ENCODE data around the gene SPA17.

The SPA17 gene

DNA sequence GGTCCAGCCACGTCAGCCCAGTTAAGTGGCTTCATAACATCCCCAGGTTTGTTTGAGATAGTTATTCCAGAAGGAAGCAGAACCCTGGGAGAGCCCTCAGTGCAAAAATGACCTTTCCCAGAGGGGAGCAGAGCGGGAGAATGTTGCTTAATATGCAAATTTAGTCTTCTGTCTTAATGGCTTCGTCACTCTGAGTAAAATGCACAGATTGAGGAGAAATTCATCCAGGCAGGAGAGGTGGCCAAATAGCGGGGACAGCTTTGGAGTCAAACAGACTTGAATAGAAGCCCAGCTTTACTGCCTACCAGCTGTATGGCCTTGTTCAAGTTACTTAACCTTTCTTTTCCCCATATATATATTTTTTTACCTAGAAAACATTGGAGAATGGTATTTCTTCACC lies 53.8 kb downstream of the SPA17 start:
- H3K4me3 ChIP-seq (ENCODE audit: low read depth in 1 of 2, low read length in 2 of 2), result no peak overlapping the region
- H3K27me3 ChIP-seq (ENCODE audit: control insufficient read depth in 1 of 2, insufficient read depth in 2 of 2, low read length in 2 of 2), result peaks cover 0 to 9% of the 10 kb centered on the region in 2 donors
- H3K36me3 ChIP-seq (ENCODE audit: insufficient read depth, low read length), result no peaks in the 10 kb centered on the region
- no peak overlapping the region for H3K9ac ChIP-seq (ENCODE audit: low read length)
- no peak overlapping the region for H3K27ac ChIP-seq (ENCODE audit: low read depth, low read length)
- H3K9me3 ChIP-seq (ENCODE audit: low read length), result no peaks in the 10 kb centered on the region
- no peaks in the 10 kb centered on the region for H3K4me1 ChIP-seq (ENCODE audit: insufficient read depth, low read length)

DNA sequence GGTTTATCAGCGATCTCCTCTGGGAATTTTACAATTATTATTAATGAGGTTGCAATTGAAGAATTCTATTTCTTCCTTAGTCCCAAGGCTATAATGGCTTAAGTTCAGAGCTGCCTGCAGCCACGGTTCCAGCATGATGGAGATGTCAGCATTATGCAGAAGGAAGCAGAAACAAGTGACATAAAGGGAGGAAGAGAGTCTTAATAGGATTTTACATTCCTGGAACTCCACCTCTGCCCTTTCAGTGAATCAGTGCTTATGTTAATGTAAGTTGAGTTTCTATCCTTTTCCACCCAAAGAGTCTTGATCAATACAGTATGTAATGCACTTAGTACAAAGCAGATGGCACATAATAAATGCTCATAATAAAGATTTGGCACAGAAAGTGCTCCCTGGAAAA lies 54.4 kb downstream of the SPA17 start:
- Histone ChIP-seq H3K36me3 (ENCODE audit: insufficient read depth, low read length) (no peaks in the 10 kb centered on the region), H3K27ac (ENCODE audit: low read depth, low read length) (no peak overlapping the region), H3K4me1 (ENCODE audit: insufficient read depth, low read length) (no peaks in the 10 kb centered on the region), H3K9me3 (ENCODE audit: low read length) (no peaks in the 10 kb centered on the region), H3K4me3 (ENCODE audit: low read depth in 1 of 2, low read length in 2 of 2) (no peak overlapping the region), H3K27me3 (ENCODE audit: control insufficient read depth in 1 of 2, insufficient read depth in 2 of 2, low read length in 2 of 2) (peaks cover 0 to 9% of the 10 kb centered on the region in 2 donors), H3K9ac (ENCODE audit: low read length) (no peak overlapping the region)

DNA sequence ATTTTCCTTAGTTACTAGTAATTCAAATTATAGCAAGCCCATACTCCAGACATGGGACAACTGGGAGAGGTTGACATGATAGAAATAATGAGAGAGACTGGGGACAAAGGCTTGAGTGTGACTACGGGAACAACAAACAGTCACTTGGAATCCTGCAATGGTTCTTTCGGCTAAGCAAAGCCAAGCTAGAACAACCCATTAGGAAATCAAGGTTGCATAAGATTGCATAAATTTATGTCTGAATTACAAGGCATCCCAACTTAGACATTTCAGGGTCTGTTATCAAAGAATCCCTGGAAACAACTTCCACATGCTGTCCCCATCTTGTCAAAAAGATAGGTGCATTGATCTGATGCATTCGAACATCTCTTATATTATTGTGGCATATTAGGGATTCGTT lies 55.9 kb downstream of the SPA17 start:
- no peak overlapping the region for H3K9ac ChIP-seq (ENCODE audit: low read length)
- H3K36me3 ChIP-seq (ENCODE audit: insufficient read depth, low read length), result no peaks in the 10 kb centered on the region
- H3K4me3 ChIP-seq (ENCODE audit: low read depth in 1 of 2, low read length in 2 of 2), result no peak overlapping the region
- H3K27ac ChIP-seq (ENCODE audit: low read depth, low read length), result no peak overlapping the region
- no peaks in the 10 kb centered on the region for H3K9me3 ChIP-seq (ENCODE audit: low read length)
- no peaks in the 10 kb centered on the region for H3K4me1 ChIP-seq (ENCODE audit: insufficient read depth, low read length)
- peaks cover 0 to 9% of the 10 kb centered on the region in 2 donors for H3K27me3 ChIP-seq (ENCODE audit: control insufficient read depth in 1 of 2, insufficient read depth in 2 of 2, low read length in 2 of 2)

DNA sequence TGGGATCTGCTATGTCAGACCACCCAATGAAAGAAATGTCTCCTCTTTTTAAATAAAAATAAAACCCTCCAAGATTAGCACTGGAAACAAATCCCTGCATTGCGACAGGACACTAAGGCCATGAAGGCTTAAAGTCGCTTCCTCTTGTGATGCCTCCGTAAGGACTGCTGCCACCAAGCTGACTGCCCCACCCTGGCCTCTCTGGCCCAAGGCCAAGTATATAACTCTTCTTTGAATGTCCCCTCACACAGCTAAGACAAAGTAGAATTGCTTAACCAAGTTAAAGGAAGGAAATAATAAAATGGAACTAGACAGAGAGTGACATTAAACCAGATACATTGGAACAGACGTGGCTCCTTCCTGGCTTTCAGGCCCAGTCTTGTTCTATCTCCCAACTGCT lies 58.5 kb downstream of the SPA17 start:
- Histone ChIP-seq H3K27ac (ENCODE audit: low read depth, low read length) (no peak overlapping the region), H3K4me3 (ENCODE audit: low read depth in 1 of 2, low read length in 2 of 2) (no peak overlapping the region)

DNA sequence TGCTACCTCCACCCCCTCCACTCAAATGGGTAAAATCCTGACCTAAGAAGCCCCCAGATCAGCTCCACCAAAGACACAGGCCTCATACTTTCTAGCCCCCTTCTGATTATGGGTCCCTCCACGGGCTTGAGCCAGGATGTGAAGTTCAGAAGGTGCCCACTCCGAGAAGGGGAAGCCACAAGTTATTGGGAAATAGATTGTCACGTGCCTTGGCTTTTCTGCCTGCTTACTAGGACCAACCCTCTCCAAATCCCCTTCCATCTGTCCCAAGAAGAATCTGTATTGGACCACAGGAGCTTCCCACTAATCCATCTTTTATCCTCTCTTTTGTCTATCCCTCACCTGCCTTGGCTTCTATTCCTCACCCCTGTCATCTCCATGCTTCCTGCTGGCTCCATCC lies 63.0 kb downstream of the SPA17 start:
- Histone ChIP-seq H3K36me3 (ENCODE audit: insufficient read depth, low read length) (no peaks in the 10 kb centered on the region), H3K9ac (ENCODE audit: low read length) (no peak overlapping the region), H3K27ac (ENCODE audit: low read depth, low read length) (no peak overlapping the region), H3K4me1 (ENCODE audit: insufficient read depth, low read length) (peaks cover 9% of the 10 kb centered on the region), H3K4me3 (ENCODE audit: low read depth in 1 of 2, low read length in 2 of 2) (no peak overlapping the region), H3K9me3 (ENCODE audit: low read length) (no peaks in the 10 kb centered on the region), H3K27me3 (ENCODE audit: control insufficient read depth in 1 of 2, insufficient read depth in 2 of 2, low read length in 2 of 2) (peaks cover 17 to 18% of the 10 kb centered on the region in 2 donors)

More for the DNA sequence above, 58.5 kb downstream of the SPA17 start:
- H3K36me3 ChIP-seq (ENCODE audit: insufficient read depth, low read length), result no peaks in the 10 kb centered on the region
- H3K9me3 ChIP-seq (ENCODE audit: low read length), result no peaks in the 10 kb centered on the region
- no peaks in the 10 kb centered on the region for H3K4me1 ChIP-seq (ENCODE audit: insufficient read depth, low read length)
- H3K27me3 ChIP-seq (ENCODE audit: control insufficient read depth in 1 of 2, insufficient read depth in 2 of 2, low read length in 2 of 2), result no peaks in the 10 kb centered on the region
- no peak overlapping the region for H3K9ac ChIP-seq (ENCODE audit: low read length)

DNA sequence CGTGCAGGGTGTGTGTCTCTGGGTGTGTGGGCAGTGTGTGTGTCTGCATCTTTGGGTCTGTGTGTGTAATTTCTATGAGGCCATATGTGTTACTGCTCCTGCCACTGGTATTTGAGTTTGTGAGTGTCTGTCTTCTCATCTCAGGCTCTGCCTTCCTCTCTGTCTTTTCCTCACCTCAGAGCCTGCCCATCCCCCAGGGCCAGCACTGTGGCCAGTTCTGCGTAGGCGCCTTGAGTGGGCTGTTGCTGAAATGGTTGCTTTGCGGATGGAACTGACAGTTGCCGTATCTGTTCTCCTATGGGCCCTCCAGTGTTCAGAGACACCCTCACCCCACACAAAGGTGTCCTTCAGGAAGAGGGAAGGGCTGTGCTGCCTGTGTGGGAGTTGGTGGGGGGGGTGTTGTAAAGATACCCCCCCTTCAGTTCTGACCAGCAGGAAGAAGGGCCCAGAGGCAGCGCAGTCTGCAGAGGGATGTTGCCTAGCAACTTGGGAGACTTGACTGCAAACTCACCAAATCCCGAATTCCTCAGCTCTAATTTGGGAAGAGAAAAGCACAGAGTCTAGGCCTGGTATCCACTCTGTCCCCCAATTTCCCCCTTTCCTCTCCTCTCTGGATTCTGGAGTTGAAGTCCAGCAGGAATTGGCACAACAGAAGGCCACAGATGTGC lies 64.1 kb downstream of the SPA17 start:
- Histone ChIP-seq H3K27me3 (ENCODE audit: control insufficient read depth in 1 of 2, insufficient read depth in 2 of 2, low read length in 2 of 2) (peaks cover 21 to 27% of the 10 kb centered on the region in 2 donors), H3K27ac (ENCODE audit: low read depth, low read length) (no peak overlapping the region), H3K36me3 (ENCODE audit: insufficient read depth, low read length) (no peaks in the 10 kb centered on the region)

DNA sequence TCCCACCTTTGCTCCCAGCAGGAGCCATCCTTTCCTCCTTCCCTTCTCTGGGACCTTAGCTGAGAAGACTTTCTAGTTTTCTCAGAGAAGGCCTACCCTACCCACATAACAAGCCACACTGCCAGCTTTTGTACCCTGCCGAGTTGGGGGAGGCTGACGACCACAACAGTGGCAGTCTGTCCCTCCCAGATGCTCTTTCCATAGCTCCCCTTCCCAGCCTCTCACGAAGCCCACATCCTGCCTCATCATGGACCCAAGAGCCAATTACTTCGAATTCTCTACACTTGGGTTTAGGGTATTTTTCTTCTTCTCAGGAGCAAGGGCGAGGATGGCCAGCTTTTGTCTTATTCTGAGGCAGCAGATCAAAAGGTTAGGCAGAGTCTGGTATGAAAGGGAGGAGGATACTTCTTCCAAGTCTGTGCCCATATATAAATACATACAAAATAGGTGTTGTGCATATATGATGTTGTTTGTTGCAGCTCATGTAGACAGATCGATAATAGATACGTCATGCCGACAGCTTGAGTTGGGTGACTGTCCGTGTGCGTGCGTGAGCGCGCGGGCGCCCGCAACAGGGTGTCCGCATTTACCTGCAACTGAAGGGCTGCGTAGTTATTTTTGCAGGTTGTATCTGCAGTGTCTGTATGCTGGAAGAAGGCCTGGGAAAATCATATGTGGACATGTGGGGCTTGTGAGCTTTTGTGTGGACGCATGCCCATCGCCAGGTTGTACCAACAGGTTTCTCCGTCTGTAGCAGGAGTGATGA lies 65.2 kb downstream of the SPA17 start:
- Histone ChIP-seq H3K4me1 (ENCODE audit: insufficient read depth, low read length) (peaks cover 9% of the 10 kb centered on the region), H3K9me3 (ENCODE audit: low read length) (no peaks in the 10 kb centered on the region), H3K27me3 (ENCODE audit: control insufficient read depth in 1 of 2, insufficient read depth in 2 of 2, low read length in 2 of 2) (peaks cover 33 to 39% of the 10 kb centered on the region in 2 donors), H3K4me3 (ENCODE audit: low read depth in 1 of 2, low read length in 2 of 2) (peak overlapping the region in 1 of 2 donors; percentile 71), H3K27ac (ENCODE audit: low read depth, low read length) (no peak overlapping the region), H3K9ac (ENCODE audit: low read length) (no peak overlapping the region), H3K36me3 (ENCODE audit: insufficient read depth, low read length) (no peaks in the 10 kb centered on the region)

More for the DNA sequence above, 64.1 kb downstream of the SPA17 start:
- no peaks in the 10 kb centered on the region for H3K9me3 ChIP-seq (ENCODE audit: low read length)
- peaks cover 9% of the 10 kb centered on the region for H3K4me1 ChIP-seq (ENCODE audit: insufficient read depth, low read length)
- no peak overlapping the region for H3K9ac ChIP-seq (ENCODE audit: low read length)
- H3K4me3 ChIP-seq (ENCODE audit: low read depth in 1 of 2, low read length in 2 of 2), result no peak overlapping the region

DNA sequence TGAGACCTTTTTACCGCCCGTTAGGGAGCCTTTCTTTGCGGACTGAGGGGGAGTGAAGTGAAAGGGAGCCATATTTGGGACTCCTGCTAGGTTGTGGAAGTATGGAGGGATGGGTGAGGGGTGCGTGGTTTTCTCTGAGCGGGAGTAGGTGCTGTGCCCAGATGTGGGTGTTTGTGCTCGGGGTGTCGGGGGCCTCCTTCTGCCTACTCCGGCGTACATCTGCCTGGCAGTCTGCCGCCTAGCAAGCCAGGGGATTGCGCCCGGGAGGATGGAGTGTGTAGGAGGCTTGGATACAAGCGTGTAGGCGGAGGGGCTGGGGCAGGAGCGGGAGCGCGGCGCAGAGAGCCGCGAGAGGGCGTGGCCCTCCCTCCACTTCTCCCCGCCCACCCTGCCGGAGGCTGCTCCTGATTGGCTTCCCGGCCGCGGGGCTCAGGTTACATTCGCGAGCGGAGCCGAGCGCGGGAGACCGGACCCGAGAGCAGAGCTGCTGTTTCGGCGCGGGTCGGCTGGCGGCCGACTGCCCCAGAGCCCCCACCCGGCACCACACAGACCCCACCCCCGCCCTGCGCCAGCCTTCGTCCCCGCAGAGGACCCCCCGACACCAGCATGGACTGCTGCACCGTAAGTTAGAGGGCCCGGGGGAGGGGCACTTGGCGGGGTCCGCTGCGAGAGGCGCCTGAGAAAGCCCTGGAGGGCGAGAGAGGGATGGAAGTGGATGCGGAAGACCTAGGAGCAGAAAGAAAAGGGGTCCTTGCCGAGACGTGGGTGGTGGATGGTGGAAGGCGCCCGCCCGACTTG lies 66.0 kb downstream of the SPA17 start, which contains the start of gene NRGN:
TSS of gene NRGN (plus strand) at position 464 of the 798 bp plus-strand sequence. CDS start at position 607, 143 bp downstream.
- Histone ChIP-seq H3K9me3 (ENCODE audit: low read length) (no peaks in the 10 kb centered on the region), H3K9ac (ENCODE audit: low read length) (no peak within 1 kb of the TSS), H3K36me3 (ENCODE audit: insufficient read depth, low read length) (no peaks in the 10 kb centered on the region), H3K4me1 (ENCODE audit: insufficient read depth, low read length) (peaks cover 9% of the 10 kb centered on the region), H3K4me3 (ENCODE audit: low read depth in 1 of 2, low read length in 2 of 2) (peak within 1 kb of the TSS; percentile 39 to 71), H3K27me3 (ENCODE audit: control insufficient read depth in 1 of 2, insufficient read depth in 2 of 2, low read length in 2 of 2) (peaks cover 40 to 45% of the 10 kb centered on the region in 2 donors), H3K27ac (ENCODE audit: low read depth, low read length) (no peak within 1 kb of the TSS)

DNA sequence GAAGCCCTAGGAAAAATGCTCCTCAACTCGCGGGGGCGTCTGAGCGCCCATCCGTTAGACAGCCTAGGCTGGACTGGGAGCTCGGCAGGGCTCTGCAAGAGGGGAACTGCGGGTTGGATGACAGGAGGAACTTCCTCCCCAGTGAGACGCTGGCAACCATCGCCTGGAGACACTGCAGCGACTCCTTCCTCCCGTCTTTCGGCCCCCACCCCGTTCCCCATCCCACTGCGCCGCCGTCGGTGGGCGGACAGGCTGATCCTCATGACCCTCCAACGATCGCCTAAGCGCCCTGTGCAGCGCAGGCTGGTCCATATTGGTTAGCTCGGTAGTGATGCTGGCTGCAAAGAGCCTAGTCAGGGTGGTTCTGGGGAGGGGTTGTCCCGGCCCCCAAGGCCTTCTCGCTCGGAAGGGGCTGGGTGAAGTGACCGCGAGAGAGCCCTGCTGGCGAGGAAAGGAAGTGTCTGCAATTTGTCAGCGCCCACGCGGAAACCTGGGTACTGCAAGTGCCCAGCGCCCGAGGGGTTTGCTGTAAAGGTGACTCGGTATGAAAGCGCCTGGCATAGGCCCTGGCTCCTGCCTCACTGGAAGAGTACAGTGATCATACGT lies 66.7 kb downstream of the SPA17 start:
- peak overlapping the region; percentile 39 to 71 for H3K4me3 ChIP-seq (ENCODE audit: low read depth in 1 of 2, low read length in 2 of 2)
- peaks cover 9% of the 10 kb centered on the region for H3K4me1 ChIP-seq (ENCODE audit: insufficient read depth, low read length)
- no peak overlapping the region for H3K27ac ChIP-seq (ENCODE audit: low read depth, low read length)
- no peaks in the 10 kb centered on the region for H3K36me3 ChIP-seq (ENCODE audit: insufficient read depth, low read length)
- peaks cover 47 to 52% of the 10 kb centered on the region in 2 donors for H3K27me3 ChIP-seq (ENCODE audit: control insufficient read depth in 1 of 2, insufficient read depth in 2 of 2, low read length in 2 of 2)
- H3K9ac ChIP-seq (ENCODE audit: low read length), result no peak overlapping the region
- H3K9me3 ChIP-seq (ENCODE audit: low read length), result no peaks in the 10 kb centered on the region

DNA sequence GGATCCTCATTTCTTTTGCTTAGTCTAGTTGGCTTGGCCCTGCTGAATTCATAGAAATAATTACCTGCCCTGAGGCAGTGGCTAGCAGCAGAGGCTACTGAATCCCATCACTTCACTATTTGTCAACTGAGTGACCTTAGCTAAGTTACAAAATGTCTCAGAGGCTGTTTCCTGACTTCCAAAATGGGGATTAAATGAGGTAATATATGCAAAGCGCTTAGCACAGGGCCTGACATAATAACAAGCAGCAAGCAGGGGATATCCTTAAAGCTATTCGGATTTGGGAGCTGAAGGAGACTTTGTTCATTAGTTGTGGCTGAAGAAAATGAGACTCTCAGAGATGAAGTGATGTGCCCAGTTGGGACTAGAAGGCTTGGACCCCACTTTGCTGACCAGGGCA lies 68.9 kb downstream of the SPA17 start:
- H3K4me1 ChIP-seq (ENCODE audit: insufficient read depth, low read length), result peaks cover 17% of the 10 kb centered on the region
- no peak overlapping the region for H3K27ac ChIP-seq (ENCODE audit: low read depth, low read length)
- no peak overlapping the region for H3K4me3 ChIP-seq (ENCODE audit: low read depth in 1 of 2, low read length in 2 of 2)
- H3K9me3 ChIP-seq (ENCODE audit: low read length), result no peaks in the 10 kb centered on the region
- H3K9ac ChIP-seq (ENCODE audit: low read length), result no peak overlapping the region
- H3K36me3 ChIP-seq (ENCODE audit: insufficient read depth, low read length), result no peaks in the 10 kb centered on the region
- peaks cover 65 to 74% of the 10 kb centered on the region in 2 donors for H3K27me3 ChIP-seq (ENCODE audit: control insufficient read depth in 1 of 2, insufficient read depth in 2 of 2, low read length in 2 of 2)

DNA sequence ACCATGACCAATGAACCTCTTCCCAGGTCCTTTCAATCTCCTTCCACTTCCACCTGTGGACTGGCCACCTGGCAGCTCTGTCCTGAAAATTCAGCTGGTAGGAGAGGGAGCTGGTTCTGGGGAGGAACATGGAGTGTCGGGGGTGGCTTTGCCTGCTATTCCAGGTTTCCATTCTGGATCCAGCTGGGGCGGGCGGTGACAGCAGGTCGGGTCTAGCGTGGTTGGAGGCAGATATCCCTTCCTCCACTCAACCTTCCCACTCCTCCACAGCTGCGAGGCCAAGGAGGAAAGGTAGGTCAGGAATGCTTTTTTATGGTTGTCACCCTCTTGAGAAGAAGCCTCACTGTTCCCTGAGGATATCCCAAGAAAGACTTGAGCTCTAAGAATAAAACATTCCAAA lies 69.3 kb downstream of the SPA17 start:
- no peak overlapping the region for H3K9ac ChIP-seq (ENCODE audit: low read length)
- H3K9me3 ChIP-seq (ENCODE audit: low read length), result no peaks in the 10 kb centered on the region
- no peak overlapping the region for H3K27ac ChIP-seq (ENCODE audit: low read depth, low read length)
- H3K4me3 ChIP-seq (ENCODE audit: low read depth in 1 of 2, low read length in 2 of 2), result no peak overlapping the region
- no peaks in the 10 kb centered on the region for H3K36me3 ChIP-seq (ENCODE audit: insufficient read depth, low read length)
- H3K4me1 ChIP-seq (ENCODE audit: insufficient read depth, low read length), result peaks cover 17% of the 10 kb centered on the region
- peaks cover 66 to 79% of the 10 kb centered on the region in 2 donors for H3K27me3 ChIP-seq (ENCODE audit: control insufficient read depth in 1 of 2, insufficient read depth in 2 of 2, low read length in 2 of 2)
